Natural killer cell (primary cell): Measurements from ENCODE around the gene ASTN2. TPM values are rescaled to one million over a fixed set of nuclear protein-coding genes. Genes with fewer than 3 reads are reported as not detected.

Source experiments
- ATAC-seq, 3 donors: fragments of 150-1000 bp in 2 of 3; fragments of 200-7000 bp in 1 of 3; cut with Tn5 transposase; 1 replicate in 1 of 3; 2 replicates in 2 of 3; pipeline ENCODE4 v1.10.0; 2021; ENCODE audit warnings: mild to moderate bottlenecking in 2 of 3, moderate library complexity in 2 of 3
- DNase-seq, 2 donors: peaks; one replicate each; pipeline versions ENCODE4 v3.0.0 to v3.0.0-alpha.2; 2013 to 2021; ENCODE audit warnings: mixed read lengths in 1 of 2
- H3K27ac ChIP-seq: one replicate; pipeline ENCODE4 v1.5.1; 2013; ENCODE audit warnings: mild to moderate bottlenecking, low read length
- H3K27me3 ChIP-seq: one replicate; pipeline ENCODE4 v1.6.1; 2013; ENCODE audit warnings: low read length; ENCODE audit not compliant: control insufficient read depth, insufficient read depth
- H3K36me3 ChIP-seq: one replicate; pipeline ENCODE4 v1.6.1; 2013; ENCODE audit warnings: low read length; ENCODE audit not compliant: control insufficient read depth, insufficient read depth
- H3K4me1 ChIP-seq: one replicate; pipeline ENCODE4 v1.6.1; 2013; ENCODE audit warnings: low read length; ENCODE audit not compliant: control insufficient read depth, insufficient read depth
- H3K4me3 ChIP-seq: one replicate; pipeline ENCODE4 v1.5.1; 2013; ENCODE audit warnings: low read length
- H3K9me3 ChIP-seq: one replicate; pipeline ENCODE4 v1.6.1; 2013; ENCODE audit warnings: low read length; ENCODE audit not compliant: control insufficient read depth, insufficient read depth
- H3K27ac Mint-ChIP-seq, 2 donors: one replicate each; pipeline ENCODE4 v1.8.0; 2022; ENCODE audit warnings: mild to moderate bottlenecking in 2 of 2, mixed read lengths in 2 of 2, moderate library complexity in 1 of 2
- H3K27me3 Mint-ChIP-seq, 2 donors: one replicate each; pipeline ENCODE4 v1.8.0; 2022; ENCODE audit warnings: low read depth in 2 of 2, mixed read lengths in 2 of 2
- H3K36me3 Mint-ChIP-seq: one replicate; pipeline ENCODE4 v1.8.0; 2022; ENCODE audit warnings: mixed read lengths
- H3K4me1 Mint-ChIP-seq, 2 donors: one replicate each; pipeline ENCODE4 v1.8.0; 2022; ENCODE audit warnings: mixed read lengths in 2 of 2
- H3K4me3 Mint-ChIP-seq: one replicate; pipeline ENCODE4 v1.8.0; 2022; ENCODE audit warnings: mild to moderate bottlenecking, moderate library complexity, mixed read lengths
- H3K9me3 Mint-ChIP-seq, 2 donors: one replicate each; pipeline ENCODE4 v1.8.0; 2022; ENCODE audit warnings: mixed read lengths in 2 of 2
- WGBS: methylation state at CpG from one replicate; pipeline ENCODE4 v1.1.7; 2013; ENCODE audit warnings: missing lambda C conversion rate; ENCODE audit not compliant: insufficient coverage; 5-methylcytosine and 5-hydroxymethylcytosine counted together
- intact Hi-C: fragments of 100-400 bp; cut with micrococcal nuclease; formaldehyde crosslinking; loops from one replicate; pipeline ENCODE4 v1.14.2; 2022
- total RNA-seq, 4 donors: library from RNA; stranded (reverse); fragments of 120-200 nt in 1 of 4; gene quantifications; one replicate each; pipeline versions ENCODE4 v1.2.3 to v1.2.4, GENCODE V29; 2013 to 2022
- TF ChIP-seq, protein P1 (sequence below): fragments of 200-600 bp; IDR thresholded peaks from one replicate; pipeline ENCODE4 v1.8.0; 2022; ENCODE audit warnings: antibody characterized with exemption

The ASTN2 gene
- total RNA-seq, 3 donors from 2014 or later (not counting 1 experiment from before 2014, with no cell fraction given) = 3.0 to 3.5 (median 3.2) TPM

DNA sequence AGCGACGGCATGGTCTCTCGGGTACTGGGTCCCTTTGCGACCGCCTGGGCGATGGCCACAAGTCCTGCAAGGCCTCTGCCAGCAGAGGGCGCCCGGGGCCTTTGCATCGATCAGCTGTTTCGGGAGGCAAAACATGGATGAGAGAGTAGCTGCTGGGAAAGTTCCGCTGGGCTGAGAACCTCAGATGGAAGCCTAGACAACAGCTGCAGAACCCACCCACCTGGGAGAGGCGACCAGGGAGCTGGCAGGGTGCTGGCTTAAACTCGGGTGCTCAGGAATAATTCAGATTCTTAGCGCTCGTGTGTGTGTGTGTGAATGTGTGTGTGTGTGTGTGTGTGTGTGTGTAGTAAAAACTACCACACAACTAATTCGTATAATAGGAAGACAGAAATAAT, 677.7 kb downstream of the ASTN2 start:
- 12% methylated on average over 12 of the region's 16 CpGs for WGBS
- H3K27me3 Mint-ChIP-seq = peaks cover 3 to 11% of the 10 kb centered on the region in 2 donors
- no peak overlapping the region for H3K27ac Mint-ChIP-seq

DNA sequence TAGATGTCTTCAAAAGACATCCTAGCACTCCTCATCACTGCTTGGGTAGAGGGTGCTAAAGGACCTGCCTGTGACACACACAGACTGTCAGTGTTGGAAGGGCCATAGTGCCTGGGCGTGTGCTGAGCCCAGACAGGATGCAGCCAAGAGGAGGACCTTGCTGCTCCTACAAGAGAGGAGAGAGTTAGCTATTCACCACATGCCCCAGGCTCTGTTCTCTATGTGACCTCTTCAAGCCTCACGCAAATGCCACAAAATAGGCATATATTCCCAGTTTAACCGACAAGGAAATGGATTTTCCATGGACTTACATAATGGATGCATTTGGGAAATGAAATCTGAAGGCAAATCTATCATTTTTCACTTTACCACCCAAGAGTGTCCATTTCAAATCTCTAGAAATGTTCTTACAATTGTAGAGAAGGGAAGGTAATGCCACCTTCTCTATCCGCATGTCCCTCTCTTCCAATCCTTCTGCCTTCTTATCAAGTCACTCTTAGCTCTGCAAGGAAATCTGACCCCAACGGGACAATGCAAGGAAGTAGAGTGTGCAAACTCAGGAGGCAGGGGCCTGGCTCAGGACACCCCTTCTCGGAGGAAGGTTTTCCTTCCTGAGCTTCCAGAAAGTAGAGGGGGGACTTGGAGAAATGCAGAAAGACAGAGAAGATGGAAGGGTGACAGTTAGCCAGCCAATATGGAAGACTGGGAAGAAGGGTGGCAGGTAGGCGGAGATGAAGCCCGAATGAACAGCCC, 678.3 kb downstream of the ASTN2 start:
- no peaks in the 10 kb centered on the region for H3K27me3 ChIP-seq
- Mint-ChIP-seq H3K4me3 (no peak overlapping the region), H3K4me1 (peaks cover 7% of the 10 kb centered on the region in 2 donors), H3K9me3 (peaks cover 0 to 2% of the 10 kb centered on the region in 2 donors), H3K27me3 (peaks cover 3 to 11% of the 10 kb centered on the region in 2 donors), H3K36me3 (no peaks in the 10 kb centered on the region), H3K27ac (no peak overlapping the region)
- H3K4me1 ChIP-seq = no peaks in the 10 kb centered on the region
- intact Hi-C loops = loop anchor here (5.0 kb wide), 1 partner anchor 821 kb away; no protein-coding TSS in a partner anchor
- no peak overlapping the region for H3K4me3 ChIP-seq
- ATAC-seq = no peak
- no peaks in the 10 kb centered on the region for H3K36me3 ChIP-seq
- no peak for DNase-seq
- WGBS = 39% methylated on average over 6 of the region's 8 CpGs
- H3K9me3 ChIP-seq = no peaks in the 10 kb centered on the region
- TF ChIP-seq, protein P1, sequence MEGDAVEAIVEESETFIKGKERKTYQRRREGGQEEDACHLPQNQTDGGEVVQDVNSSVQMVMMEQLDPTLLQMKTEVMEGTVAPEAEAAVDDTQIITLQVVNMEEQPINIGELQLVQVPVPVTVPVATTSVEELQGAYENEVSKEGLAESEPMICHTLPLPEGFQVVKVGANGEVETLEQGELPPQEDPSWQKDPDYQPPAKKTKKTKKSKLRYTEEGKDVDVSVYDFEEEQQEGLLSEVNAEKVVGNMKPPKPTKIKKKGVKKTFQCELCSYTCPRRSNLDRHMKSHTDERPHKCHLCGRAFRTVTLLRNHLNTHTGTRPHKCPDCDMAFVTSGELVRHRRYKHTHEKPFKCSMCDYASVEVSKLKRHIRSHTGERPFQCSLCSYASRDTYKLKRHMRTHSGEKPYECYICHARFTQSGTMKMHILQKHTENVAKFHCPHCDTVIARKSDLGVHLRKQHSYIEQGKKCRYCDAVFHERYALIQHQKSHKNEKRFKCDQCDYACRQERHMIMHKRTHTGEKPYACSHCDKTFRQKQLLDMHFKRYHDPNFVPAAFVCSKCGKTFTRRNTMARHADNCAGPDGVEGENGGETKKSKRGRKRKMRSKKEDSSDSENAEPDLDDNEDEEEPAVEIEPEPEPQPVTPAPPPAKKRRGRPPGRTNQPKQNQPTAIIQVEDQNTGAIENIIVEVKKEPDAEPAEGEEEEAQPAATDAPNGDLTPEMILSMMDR = no peak
- H3K27ac ChIP-seq = no peak overlapping the region

More for the DNA sequence above, 677.7 kb downstream of the ASTN2 start:
- Histone ChIP-seq H3K36me3 (no peaks in the 10 kb centered on the region), H3K4me3 (no peak overlapping the region), H3K9me3 (no peaks in the 10 kb centered on the region), H3K27ac (no peak overlapping the region), H3K4me1 (no peaks in the 10 kb centered on the region), H3K27me3 (no peaks in the 10 kb centered on the region)
- no peaks in the 10 kb centered on the region for H3K36me3 Mint-ChIP-seq
- intact Hi-C loops = loop anchor here (5.0 kb wide), 1 partner anchor 820 kb away; no protein-coding TSS in a partner anchor
- ATAC-seq (peak in 1 of 3 donors; percentile 53), DNase-seq (peak; percentile 30 to 46)
- TF ChIP-seq, protein P1 = peak; percentile 63
- peaks cover 7% of the 10 kb centered on the region in 2 donors for H3K4me1 Mint-ChIP-seq
- no peak overlapping the region for H3K4me3 Mint-ChIP-seq
- H3K9me3 Mint-ChIP-seq = peaks cover 0 to 2% of the 10 kb centered on the region in 2 donors

DNA sequence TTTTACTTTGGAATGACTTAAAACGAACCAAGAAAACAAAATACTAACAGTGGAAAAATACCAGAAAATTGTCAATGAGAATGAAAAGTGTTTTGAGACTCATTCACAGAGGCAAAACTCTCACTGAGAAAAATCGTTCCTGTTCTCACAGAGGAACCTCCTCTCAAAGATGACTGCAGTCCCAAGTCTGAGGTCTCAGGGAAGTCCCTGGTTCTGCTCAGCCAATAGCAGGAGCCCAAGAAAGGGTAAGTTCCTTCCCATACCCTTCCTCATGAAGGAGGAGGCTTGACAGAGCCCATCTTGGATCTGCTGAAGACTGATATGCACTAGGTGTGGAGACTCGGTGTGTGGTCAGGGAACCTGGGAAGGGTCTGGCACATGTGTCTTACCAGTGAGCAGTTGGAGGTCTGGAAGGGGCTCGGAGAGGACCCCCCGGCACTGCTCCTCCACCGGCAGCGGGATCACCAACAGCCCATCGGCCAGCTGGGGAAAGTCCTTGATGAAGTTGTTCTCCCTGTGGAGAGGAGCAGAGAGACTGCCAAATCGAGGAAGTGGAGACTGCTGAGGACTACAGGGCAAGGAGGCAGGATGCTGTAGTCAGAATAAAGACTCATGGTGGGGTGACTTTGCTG, 681.7 kb downstream of the ASTN2 start:
- peaks cover 7% of the 10 kb centered on the region in 2 donors for H3K4me1 Mint-ChIP-seq
- Histone ChIP-seq H3K4me1 (no peaks in the 10 kb centered on the region), H3K9me3 (no peaks in the 10 kb centered on the region), H3K27ac (no peak overlapping the region), H3K36me3 (no peaks in the 10 kb centered on the region), H3K27me3 (no peaks in the 10 kb centered on the region), H3K4me3 (no peak overlapping the region)
- H3K27ac Mint-ChIP-seq = no peak overlapping the region
- no peak for ATAC-seq
- DNase-seq = no peak
- TF ChIP-seq, protein P1 = no peak
- intact Hi-C loops = no loop called here
- H3K36me3 Mint-ChIP-seq = no peaks in the 10 kb centered on the region
- H3K9me3 Mint-ChIP-seq = peaks cover 0 to 2% of the 10 kb centered on the region in 2 donors
- H3K27me3 Mint-ChIP-seq = peaks cover 3 to 11% of the 10 kb centered on the region in 2 donors
- H3K4me3 Mint-ChIP-seq = no peak overlapping the region
- 74% methylated on average over 8 of the region's 9 CpGs for WGBS
